Measurements from ENCODE around the gene NPAS3.

The NPAS3 gene

DNA sequence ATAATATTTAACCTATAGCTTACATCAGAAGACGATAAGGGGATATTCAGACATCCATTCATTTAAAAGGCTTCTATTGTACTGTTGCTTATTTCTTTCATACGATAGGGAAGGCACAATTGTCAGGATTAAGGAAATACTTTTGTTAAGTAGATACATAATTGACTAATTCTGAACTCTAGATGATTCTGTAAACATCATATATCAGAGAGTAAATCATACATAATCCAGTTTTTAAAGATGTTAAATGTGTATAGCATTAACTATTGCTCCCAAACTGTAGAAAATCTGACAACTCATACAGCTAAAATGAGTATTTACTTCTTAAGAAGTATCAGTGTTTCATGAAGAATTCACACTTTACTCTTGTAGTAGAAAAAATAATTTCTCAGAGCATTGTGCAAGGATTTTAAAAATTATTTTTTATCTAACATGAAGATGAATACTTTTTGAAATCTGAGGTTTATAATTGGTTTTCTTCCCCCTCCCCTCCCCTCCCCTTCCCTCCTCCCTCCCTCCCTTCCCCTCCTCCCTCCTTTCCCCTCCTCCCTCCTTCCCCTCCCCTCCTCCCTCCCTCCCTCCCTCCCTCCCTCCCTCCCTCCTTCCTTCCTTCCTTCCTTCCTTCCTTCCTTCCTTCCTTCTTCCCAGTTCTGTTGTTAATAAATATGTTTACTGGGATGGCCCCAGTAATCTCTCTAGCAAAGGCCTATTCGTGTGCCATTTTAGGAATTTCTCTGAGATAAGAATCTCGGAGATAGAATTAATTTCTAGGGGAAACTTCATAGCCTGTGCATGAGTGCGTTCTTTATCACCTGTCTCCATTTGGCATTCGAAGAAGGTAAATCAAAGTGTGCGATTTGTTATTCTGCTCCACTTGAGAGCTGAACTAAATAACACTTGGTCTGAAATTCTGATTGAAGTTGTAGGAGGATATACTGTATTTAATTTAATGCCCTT lies 2.3 kb downstream of the NPAS3 start:
- DNase-seq, result no peak

DNA sequence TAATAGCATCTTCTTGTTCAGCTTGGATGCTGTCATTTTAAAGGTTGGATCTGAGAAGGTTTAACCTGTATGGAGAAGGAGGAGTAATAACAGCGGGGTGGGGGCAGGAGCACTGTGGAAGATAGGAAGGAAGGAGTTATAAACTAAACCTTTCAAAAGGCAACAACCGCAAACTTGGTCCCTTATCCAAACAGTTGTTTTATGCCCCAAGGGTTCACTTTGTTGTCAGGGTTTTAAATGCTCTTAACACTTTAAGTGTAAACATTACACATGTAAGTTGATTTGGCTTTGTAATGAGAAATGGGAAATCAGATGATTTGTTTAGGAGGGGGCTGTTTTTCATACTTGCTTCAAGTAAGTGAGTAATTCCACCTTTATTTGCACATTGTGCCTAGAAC lies 3.0 kb downstream of the NPAS3 start:
- no peak for DNase-seq

DNA sequence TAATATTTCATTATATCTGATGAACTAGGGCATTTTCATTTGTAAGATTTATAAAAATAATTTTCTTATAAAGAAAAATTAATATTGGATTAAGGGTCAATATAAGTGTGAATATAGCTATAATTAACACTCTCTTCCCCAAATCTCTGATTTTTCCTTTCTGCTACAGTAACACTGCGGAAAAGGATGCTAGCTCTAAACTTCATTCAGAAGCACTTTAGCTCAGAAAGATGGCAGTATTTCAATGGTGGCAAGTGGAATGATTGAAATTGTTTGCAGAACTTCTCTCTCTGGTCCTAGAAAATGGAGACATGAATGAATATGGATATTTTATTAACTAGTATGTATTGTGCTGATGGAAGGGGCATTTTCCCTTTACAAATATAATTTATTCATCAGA lies 8.4 kb downstream of the NPAS3 start:
- no peak for DNase-seq

DNA sequence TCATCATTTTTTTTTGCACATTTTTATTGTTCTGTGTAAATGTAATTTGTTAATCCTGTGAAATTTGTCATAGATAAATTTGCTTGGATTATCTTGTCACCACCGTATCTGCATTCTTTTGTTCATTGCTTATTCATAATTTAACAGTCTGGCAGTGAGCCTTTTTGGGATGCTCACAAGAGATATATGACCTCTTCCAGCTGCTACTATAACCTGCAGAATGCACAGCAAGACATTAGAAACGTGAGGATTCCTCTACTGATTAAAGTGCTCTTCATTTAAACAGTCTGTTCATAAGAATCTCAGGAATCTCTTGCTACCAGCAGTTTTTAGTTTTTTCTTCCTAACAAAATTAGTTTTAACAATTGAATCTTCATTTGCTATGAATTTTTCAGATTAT lies 9.1 kb downstream of the NPAS3 start:
- DNase-seq, result no peak

DNA sequence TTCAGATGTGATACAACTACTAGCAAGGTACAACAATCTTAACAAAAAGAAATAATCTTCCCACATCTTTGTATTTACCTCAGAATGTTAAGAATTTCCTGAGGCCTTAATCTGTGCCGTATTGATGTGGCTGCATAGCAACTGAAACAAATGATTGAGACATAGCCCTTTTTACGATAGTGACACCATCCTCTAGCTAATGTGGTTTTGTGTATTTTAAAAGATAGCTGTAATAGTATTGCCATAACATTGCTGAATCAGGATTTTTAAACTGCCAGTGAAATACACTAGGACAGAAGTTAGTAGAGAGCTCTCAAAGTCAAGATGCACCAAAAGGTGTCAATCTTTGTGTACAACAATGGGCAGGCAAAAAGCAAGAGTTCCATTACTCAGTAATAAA lies 11.9 kb downstream of the NPAS3 start:
- DNase-seq, result no peak

DNA sequence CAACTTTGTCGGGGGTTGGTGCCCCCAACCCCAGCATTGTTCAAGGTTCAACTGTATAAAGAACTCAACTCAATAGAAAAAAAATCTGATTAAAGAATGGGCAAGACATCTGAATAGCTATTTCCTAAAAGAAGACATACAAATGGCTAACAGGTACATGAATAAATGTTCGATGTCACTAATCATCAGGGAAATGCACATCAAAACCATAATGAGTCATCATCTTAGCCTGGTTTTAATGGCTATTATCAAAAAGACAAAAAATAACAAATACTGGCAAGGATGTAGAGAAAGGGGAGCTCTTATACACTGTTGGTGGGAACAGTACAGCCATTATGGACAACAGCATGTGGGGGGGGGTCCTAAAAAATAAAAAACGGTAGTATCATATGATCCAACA lies 28.7 kb downstream of the NPAS3 start:
- DNase-seq, result no peak

DNA sequence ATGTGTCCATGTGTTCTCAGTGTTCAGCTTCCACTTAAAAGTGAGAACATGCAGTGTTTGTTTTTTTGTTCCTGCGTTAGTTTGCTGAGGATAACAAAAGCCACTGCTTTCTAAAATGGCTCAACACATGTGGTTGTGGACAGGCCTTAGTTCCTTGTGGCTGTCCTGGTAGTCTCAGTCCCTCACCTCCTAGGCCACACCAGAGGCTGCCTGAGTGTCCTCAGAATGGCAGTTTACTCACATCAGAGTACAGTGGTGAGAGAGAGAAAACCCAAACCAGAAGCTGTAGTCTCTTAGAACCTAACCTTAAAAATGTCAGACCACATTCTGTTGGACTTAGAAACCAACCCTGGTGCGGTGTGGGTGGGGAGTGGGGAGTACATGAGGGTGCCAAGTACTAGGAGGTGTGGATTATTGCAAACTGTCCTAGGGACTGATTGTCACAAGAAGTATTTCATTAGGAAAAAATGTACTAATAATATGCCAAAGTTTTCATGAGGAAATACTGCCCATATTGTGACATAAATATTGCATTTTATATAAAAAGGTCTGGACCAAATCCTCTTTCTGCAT lies 30.4 kb downstream of the NPAS3 start:
- DNase-seq, result no peak

DNA sequence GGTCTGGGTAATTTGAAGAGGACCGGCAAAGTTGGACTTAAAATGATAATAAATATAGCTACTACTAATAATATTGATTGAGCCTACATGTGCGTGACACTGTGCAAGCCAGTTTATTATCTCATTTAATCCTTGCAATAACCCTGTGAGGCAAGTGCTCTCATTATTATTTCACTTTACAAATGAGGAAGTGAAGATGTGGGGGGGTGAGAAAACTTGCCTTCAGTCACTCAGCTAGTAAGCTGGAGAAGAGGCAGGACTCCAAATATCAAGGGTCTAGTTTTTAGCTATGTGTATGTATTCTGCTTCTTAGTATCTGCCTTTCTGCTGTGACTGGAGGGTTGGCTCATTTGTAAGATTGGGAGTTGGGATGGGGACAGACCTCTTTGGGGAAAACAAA lies 39.2 kb downstream of the NPAS3 start:
- DNase-seq, result no peak

DNA sequence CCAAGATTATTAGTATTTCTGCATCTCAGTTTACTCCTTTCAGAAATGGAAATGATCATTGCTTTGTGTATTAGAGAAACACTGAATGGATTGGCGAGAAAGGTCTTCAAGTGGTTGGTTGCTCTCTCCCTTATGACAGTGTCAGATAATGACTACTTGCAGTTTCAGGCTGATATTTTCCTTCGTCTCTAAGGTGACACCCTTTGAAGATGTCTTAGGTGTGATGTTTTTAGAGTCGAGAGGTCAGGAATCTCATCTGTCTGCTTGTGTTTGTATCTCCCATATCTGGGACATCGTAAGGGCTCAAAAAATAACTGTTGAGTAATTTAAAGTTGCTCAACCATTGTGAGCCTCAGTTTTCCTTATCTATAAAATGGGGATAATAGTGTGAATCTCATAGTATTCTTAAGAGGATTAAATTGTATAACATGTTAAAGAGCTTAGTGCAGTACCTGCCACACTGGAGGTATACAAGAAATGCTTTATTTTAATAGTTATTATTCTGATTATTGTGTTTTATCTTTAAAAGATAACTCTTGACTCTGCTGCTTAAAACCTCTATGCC lies 40.1 kb downstream of the NPAS3 start:
- no peak for DNase-seq

DNA sequence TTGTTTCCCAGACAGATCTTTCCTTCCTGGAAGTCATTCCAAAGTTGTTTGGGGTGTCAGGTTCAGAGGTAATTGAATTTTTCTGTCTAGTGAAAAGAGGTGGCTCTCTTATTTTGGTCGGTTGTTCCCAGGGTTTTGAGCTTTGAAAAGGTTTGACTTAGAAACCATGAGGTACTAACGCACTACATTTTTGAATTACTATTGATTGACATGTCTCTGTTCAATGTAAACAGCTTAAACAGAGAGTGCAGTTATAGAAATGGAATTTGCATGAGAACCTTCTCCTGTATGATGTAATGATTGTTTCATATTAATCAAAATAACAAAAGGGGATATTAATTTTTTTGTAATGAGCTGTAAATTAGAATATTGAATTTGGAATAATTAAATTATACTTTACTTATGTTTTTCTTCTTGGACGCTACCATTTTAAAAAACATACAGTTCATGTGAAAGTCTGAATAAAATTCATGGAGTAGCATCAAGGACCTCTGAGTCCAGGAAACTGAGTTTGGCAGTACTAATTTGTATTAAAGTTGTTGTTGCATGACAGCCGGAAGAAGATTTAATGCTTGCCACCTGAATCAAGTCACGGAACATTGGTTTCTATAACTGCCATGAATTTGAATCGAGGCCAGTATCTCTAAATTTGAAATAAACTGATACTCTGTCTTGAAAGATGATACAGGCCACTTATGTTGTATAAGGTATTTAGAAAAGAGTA lies 41.7 kb downstream of the NPAS3 start:
- no peak for DNase-seq

DNA sequence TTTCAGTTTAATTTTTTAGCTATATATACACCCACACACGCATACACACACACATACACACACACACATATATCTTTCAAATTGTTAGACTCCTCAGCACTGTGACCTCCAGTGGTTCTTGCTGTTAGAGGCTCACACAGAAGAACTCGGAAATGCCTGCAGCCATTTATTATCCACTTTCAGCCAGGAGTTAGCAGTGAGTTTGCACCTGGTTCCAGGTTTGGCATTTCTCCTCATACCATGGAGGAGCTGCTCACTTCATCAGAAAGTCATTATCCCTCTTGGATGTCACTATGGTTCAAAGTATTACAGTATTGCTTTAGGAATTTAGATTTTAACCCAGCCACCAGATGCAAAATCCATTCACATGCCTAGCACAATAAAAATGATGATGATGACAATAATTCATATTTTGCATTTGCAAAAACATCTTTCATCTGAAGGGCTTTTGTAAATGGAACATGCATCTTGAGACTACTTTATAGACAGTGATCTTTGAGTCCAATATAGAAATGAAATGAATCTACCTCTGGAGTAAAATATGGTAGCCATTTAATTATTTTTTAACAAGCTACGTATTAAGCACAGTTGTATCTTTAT lies 42.3 kb downstream of the NPAS3 start:
- DNase-seq, result no peak

DNA sequence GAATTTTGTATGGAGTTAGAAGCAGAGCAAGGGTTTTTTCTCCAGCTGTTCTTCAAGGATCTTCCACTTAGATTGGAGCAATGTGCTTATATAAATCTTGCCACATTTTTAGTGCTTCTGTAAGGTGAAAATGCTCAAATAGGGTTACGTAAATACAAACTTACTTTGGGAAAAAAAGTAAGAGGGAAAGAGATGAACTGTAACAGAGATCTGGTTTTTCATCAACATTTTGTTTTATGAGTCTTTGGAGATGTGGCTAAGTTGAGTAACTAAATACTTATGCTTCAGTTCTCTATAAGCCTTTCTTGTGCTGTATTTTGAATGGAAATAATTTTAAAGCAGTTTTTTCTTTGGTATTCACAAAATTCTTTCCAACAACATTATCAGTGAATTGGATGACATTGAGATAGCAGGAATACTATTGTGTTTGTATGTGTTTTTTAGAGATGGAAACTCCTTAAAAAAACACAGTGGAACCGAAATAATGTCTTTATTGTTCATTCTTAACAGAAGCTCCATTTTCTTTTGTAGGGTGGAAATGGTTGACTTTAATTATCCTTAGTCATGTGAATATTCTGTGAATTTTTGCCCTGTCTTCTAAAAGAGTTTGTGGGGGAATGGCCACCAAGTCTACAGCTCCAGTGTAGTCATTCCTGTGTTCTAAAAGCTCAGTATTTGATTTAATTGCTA lies 45.7 kb downstream of the NPAS3 start:
- DNase-seq, result no peak

DNA sequence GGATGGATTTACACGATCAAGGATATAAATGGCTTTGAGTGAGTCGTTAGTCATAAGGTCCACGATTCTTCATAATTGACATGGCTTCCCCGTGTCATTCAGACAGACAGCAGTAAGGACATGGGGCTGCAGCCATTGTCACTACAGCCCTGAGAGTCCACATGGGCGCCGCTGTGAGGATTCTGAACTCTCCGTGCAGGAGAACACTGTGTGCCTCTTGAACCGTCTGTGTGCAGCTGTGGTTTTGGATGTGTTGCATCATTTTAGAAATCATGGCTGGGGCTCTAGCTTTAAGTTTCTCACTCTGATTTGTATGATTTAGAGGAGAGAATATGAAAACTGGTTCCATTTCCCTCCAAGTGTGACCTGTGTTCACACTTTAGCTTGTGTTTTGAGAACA lies 47.2 kb downstream of the NPAS3 start:
- no peak for DNase-seq

DNA sequence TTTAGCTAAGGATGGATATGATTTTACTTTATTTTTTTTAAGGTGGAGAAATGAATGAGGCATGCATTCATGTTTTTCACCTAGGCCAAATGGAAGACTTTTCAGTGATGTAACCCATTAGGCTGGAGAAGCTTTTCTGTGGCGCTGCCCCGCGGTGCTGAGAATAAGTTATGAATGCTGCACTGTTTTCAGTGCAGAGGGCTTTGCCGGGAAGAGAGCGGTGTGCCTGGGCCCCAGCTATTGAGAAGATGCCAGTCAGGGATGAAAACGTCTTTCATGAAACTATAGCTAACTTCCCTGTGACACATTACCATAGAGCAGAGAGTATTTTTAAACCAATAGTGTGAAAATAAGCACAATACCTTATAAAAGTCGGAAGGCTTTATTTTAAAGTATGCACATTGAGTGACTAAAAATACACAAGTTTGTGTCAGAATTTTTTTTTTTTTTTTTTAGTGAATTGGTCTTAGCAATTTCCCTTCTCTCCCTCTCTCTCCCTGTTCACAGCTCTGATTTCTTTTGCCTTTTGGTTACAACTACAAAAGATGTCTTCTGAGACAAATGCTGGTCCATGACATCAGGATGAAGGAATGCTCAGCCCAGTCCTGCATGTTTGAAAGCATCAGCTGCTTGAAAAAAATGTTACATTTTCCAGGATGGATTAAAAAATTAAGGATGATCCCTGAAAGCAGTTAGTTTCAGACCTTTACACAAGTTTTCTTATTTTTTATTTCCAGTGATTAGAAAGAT lies 48.3 kb downstream of the NPAS3 start:
- no peak for DNase-seq

DNA sequence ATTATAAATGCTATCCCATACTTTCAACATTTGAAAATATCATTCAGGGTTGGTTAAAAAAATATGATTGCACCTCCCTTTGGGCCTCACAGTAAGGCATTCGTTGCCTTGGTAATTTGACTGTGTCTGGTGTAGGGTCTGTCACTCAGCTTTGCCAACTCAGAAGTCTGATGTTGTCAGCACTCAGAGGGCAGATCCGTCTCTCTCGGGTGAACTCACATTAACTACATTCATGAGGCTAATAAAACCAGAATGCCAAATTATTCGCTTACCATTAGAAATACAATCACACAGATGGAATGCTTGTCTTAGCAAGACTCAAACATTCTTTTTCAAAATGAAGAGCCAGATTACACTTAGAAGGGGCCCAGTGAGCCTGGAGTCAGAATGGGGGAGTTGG lies 53.0 kb downstream of the NPAS3 start:
- DNase-seq, result no peak

DNA sequence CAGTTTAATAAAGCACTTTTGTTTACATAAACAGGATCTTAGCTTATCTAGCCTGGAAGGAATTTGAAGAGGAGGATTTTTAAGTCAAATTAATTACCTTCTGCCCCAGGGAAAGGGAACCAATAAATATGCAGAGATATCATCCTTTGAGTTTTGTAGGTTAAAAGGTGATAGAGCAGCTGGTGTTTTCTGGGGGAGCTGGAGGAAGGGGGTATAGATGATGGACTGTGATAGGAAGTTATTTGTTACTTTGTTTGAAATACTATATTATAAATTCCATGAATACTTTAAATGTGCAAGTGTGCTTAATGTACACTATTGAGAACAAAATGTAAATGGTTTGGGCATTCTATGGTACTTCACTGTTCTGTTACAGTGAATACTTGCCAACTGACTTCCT lies 55.2 kb downstream of the NPAS3 start:
- DNase-seq, result no peak

DNA sequence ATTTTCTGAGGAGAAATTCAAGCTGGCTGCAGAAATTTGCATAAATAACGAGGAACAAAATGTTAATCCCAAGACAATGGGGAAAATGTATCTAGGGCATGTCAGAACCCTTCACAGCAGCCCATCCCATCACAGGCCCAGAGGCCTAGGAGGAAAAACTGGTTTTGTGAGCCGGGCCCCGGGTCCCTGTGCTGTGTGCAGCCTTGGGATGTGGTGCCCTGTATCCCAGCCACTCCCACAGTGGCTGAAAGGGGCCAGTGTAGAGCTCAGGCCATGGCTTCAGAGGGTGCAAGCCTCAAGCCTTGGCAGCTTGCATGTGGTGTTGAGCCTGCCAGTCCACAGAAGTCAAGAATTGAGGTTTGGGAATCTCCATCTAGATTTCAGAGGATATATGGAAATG lies 57.7 kb downstream of the NPAS3 start:
- DNase-seq, result no peak

DNA sequence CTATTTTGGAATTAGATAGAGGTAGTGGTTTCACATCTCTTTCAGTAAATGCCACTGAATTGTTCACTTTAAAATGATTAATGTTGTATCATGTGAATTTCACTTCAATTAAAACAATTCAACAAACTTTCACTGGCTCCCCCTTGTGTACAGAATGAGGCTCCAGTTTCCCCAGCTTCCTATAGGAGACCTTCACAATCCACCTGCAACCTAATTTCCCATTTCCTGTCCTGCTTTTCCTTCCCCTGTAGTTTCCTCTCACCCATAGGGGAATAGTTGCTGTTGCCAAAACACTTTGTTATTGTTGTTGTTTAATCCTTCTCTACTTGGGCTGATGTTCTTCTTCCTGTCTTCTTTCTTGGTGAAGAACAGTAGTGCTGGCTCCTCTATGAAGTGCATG lies 59.8 kb downstream of the NPAS3 start:
- no peak for DNase-seq

DNA sequence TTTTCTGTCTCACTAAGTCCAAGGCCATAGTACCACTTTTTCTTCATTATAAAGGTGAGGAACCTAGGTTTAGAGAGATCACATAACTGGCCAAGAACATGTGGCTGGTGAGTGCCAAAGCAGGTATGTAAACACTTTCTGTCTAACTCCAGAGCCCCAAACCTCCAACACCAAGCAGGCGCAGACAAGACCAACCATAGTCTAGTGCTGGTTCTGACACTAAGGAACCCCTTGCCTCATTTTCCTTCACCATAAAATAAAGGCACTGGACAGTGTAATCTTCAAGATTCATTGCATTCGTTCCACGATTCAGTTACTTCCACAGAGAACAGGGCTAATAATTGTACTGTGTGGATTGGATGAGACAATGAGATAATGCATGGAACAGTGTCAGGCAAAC lies 71.0 kb downstream of the NPAS3 start:
- no peak for DNase-seq

DNA sequence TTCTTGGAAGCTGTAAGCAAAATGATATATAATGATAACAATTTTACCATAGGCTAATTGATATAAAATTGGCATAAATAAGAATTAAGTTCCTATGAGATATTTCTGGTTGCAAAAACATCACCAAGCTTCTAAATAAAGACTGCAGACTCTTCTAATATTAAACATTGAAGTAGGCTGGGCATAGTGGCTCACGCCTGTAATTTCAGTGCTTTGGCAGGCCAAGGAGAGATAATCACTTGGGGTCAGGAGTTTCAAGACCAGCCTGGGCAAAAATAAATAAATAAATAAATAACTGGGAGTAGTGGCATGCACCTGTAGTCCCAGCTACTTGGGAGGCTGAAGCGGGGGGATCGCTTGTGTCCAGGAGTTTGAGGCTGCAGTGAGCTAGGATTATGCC lies 71.8 kb downstream of the NPAS3 start:
- DNase-seq, result no peak

DNA sequence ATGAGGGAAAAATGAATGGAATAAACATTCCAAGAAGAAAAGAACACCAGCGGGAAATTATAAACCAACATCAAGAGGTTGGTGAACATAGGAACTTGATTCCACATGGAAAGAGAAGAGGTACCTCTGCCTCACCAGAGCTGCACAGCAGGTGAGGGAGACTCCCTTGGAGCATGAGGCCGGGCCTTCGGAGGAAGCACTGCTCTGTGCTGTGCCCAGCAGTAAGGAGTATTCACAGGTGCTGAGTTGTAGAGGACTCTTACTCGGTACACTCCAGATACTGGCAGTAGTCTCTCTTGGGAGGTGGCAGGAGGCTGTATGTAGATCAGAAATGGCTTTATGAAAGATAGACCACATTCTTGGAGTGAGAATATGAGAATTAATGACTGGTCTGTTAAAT lies 76.0 kb downstream of the NPAS3 start:
- DNase-seq, result no peak

DNA sequence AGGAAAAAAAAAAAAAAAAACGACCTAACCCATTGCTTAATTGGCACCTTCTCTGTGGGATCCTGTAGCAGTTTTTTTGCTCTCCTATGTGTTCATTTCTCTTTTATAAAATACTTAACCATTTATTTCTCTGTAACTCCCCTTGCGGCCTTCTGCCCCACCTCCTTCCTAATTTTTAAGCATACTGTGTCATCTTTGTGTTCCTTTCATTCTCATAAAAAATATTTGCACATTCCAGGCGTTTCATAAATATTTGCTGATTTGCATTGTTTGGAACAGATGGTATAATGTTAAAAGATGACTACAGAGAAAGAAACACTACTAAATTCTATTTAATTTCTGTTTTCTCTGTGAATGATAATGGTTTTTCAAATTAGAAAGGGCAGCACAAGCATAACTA lies 77.9 kb downstream of the NPAS3 start:
- no peak for DNase-seq
